WERI-Rb-1 (cell line): ENCODE measurements around the gene FXYD5.

Source experiments
- DNase-seq: peaks from one replicate; pipeline ENCODE4 v3.0.0-alpha.2; 2020
- H3K27ac ChIP-seq: fragments of 250-450 bp; sonication (Bioruptor Pico); 2 replicates; pipeline ENCODE4 v1.5.1; 2020; ENCODE audit warnings: mild to moderate bottlenecking, moderate library complexity
- H3K27me3 ChIP-seq: fragments of 250-450 bp; sonication (Bioruptor Pico); 2 replicates; pipeline ENCODE4 v1.5.1; 2021; ENCODE audit warnings: mild to moderate bottlenecking, low read depth, moderate library complexity; ENCODE audit not compliant: insufficient read depth, severe bottlenecking
- H3K36me3 ChIP-seq: fragments of 250-450 bp; sonication (Bioruptor Pico); 2 replicates; pipeline ENCODE4 v1.5.1; 2020; ENCODE audit warnings: mild to moderate bottlenecking, moderate library complexity
- H3K4me3 ChIP-seq: 2 replicates; pipeline ENCODE4 v1.5.1; 2011; ENCODE audit warnings: low read depth, mild to moderate bottlenecking, control low read depth, low read length
- H3K9me3 ChIP-seq: fragments of 250-450 bp; sonication (Bioruptor Pico); 2 replicates; pipeline ENCODE4 v1.5.1; 2021; ENCODE audit warnings: mild to moderate bottlenecking, moderate library complexity; ENCODE audit not compliant: severe bottlenecking
- TF ChIP-seq, protein P1 (sequence below): IDR thresholded peaks from 2 replicates; pipeline ENCODE4 v1.5.1; 2011; ENCODE audit warnings: low read depth, mild to moderate bottlenecking, control low read depth, inconsistent platforms, low read length

The FXYD5 gene

GRCh38 chr19:35114353-35115176, 40.0 kb upstream of the FXYD5 start:
- DNase-seq = peak; percentile 89
- no peaks in the 10 kb centered on the region for H3K27me3 ChIP-seq
- H3K9me3 ChIP-seq = no peaks in the 10 kb centered on the region
- H3K4me3 ChIP-seq = peak overlapping the region; percentile 35
- TF ChIP-seq, protein P1, sequence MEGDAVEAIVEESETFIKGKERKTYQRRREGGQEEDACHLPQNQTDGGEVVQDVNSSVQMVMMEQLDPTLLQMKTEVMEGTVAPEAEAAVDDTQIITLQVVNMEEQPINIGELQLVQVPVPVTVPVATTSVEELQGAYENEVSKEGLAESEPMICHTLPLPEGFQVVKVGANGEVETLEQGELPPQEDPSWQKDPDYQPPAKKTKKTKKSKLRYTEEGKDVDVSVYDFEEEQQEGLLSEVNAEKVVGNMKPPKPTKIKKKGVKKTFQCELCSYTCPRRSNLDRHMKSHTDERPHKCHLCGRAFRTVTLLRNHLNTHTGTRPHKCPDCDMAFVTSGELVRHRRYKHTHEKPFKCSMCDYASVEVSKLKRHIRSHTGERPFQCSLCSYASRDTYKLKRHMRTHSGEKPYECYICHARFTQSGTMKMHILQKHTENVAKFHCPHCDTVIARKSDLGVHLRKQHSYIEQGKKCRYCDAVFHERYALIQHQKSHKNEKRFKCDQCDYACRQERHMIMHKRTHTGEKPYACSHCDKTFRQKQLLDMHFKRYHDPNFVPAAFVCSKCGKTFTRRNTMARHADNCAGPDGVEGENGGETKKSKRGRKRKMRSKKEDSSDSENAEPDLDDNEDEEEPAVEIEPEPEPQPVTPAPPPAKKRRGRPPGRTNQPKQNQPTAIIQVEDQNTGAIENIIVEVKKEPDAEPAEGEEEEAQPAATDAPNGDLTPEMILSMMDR = peak; percentile 95
- peak overlapping the region; percentile 98 for H3K27ac ChIP-seq
- H3K36me3 ChIP-seq = no peaks in the 10 kb centered on the region

GRCh38 chr19:35115177-35115951, 39.2 kb upstream of the FXYD5 start, which contains the start of gene FXYD3:
TSS of gene FXYD3 (plus strand) at chr19:35115823. CDS start at chr19:35119377, 3,554 bp downstream.
- DNase-seq = no peak
- H3K4me3 ChIP-seq = peak within 1 kb of the TSS; percentile 35
- no peaks in the 10 kb centered on the region for H3K27me3 ChIP-seq
- TF ChIP-seq, protein P1 = no peak
- H3K36me3 ChIP-seq = no peaks in the 10 kb centered on the region
- H3K9me3 ChIP-seq = no peaks in the 10 kb centered on the region
- H3K27ac ChIP-seq = peak within 1 kb of the TSS; percentile 98

GRCh38 chr19:35116072-35116801, 38.3 kb upstream of the FXYD5 start:
- H3K4me3 ChIP-seq = no peak overlapping the region
- H3K27ac ChIP-seq = peak overlapping the region; percentile 98
- TF ChIP-seq, protein P1 = no peak
- DNase-seq = no peak
- no peaks in the 10 kb centered on the region for H3K9me3 ChIP-seq
- no peaks in the 10 kb centered on the region for H3K36me3 ChIP-seq
- no peaks in the 10 kb centered on the region for H3K27me3 ChIP-seq

GRCh38 chr19:35117116-35117515, 37.4 kb upstream of the FXYD5 start:
- Histone ChIP-seq H3K9me3 (no peaks in the 10 kb centered on the region), H3K36me3 (no peaks in the 10 kb centered on the region), H3K4me3 (peak overlapping the region; percentile 32), H3K27me3 (no peaks in the 10 kb centered on the region), H3K27ac (peak overlapping the region; percentile 98)
- DNase-seq = peak; percentile 97
- TF ChIP-seq, protein P1 = no peak

- peak overlapping the region; percentile 98 for H3K27ac ChIP-seq
Measured at GRCh38 chr19:35117799-35118198, 36.7 kb upstream of the FXYD5 start.

More at GRCh38 chr19:35117799-35118198, 36.7 kb upstream of the FXYD5 start:
- Histone ChIP-seq H3K4me3 (no peak overlapping the region), H3K27me3 (no peaks in the 10 kb centered on the region), H3K9me3 (no peaks in the 10 kb centered on the region), H3K36me3 (no peaks in the 10 kb centered on the region)
- no peak for DNase-seq
- TF ChIP-seq, protein P1 = no peak
